Testis (tissue), 3 donors: ENCODE measurements around the gene ANP32B. TPM values are rescaled to one million over a fixed set of nuclear protein-coding genes. Genes with fewer than 3 reads are reported as not detected.

Experiments
- DNase-seq: peaks from one replicate; pipeline ENCODE4 v3.0.0-alpha.2; 2019
- H3K27ac ChIP-seq, 2 donors: fragments of 200-600 bp; sonication (generic); one replicate each; pipeline ENCODE4 v1.5.1; 2019
- H3K27me3 ChIP-seq: fragments of 200-600 bp; sonication (generic); one replicate; pipeline ENCODE4 v1.5.1; 2019
- H3K36me3 ChIP-seq: fragments of 200-600 bp; sonication (generic); one replicate; pipeline ENCODE4 v1.5.1; 2017; ENCODE audit warnings: low read depth; ENCODE audit errors: missing control alignments
- H3K4me1 ChIP-seq: fragments of 200-600 bp; sonication (generic); one replicate; pipeline ENCODE4 v1.5.1; 2019
- H3K4me3 ChIP-seq, 2 donors: fragments of 200-600 bp; sonication (generic); one replicate each; pipeline ENCODE4 v1.5.1; 2017 to 2019
- H3K9me3 ChIP-seq: fragments of 200-600 bp; sonication (generic); one replicate; pipeline ENCODE4 v1.5.1; 2017
- POLR2A ChIP-seq: fragments of 450-650 bp; IDR thresholded peaks from one replicate; pipeline ENCODE4 v1.6.1; 2017; ENCODE audit warnings: antibody characterized with exemption, mild to moderate bottlenecking, moderate library complexity
- WGBS, 2 donors: methylation state at CpG; one replicate each; pipeline ENCODE4 v1.1.5; 2018; 5-methylcytosine and 5-hydroxymethylcytosine counted together
- intact Hi-C: fragments of 100-400 bp; cut with DNase I; formaldehyde crosslinking; loops from one replicate; pipeline ENCODE4 v1.15.1; 2023; ENCODE audit warnings: low total_unique reads
- polyA plus RNA-seq: library from polyadenylated mRNA; stranded (reverse); fragments of 350-450 nt; fragmentation: Illumina TruSeq; extraction: RNeasy Lipid Tissue Mini Kit (QIAGEN cat#74804); gene quantifications from one replicate; pipeline ENCODE4 v1.2.3, GENCODE V29; 2014; ENCODE audit warnings: low read depth, low replicate concordance; ENCODE audit not compliant: insufficient read depth
- total RNA-seq, 2 donors: library from RNA; depleted of rRNA; stranded (reverse); fragments of >200 nt; gene quantifications; one replicate each; pipeline ENCODE4 v1.2.3, GENCODE V29; 2016
- TF ChIP-seq, protein P1 (sequence below), 3 experiments: fragments of 450-650 bp in 2 of 3; fragments of 200-600 bp in 1 of 3; sonication (generic) in 1 of 3; IDR thresholded peaks; one replicate each; pipeline ENCODE4 v1.5.1; 2016 to 2019; ENCODE audit warnings: antibody characterized with exemption in 3 of 3, mild to moderate bottlenecking in 2 of 3, moderate library complexity in 1 of 3

Gene ANP32B
- total and polyA plus RNA-seq, 3 donors from 2014 or later: 33.8 to 89.6 (median 54.3) TPM

DNA sequence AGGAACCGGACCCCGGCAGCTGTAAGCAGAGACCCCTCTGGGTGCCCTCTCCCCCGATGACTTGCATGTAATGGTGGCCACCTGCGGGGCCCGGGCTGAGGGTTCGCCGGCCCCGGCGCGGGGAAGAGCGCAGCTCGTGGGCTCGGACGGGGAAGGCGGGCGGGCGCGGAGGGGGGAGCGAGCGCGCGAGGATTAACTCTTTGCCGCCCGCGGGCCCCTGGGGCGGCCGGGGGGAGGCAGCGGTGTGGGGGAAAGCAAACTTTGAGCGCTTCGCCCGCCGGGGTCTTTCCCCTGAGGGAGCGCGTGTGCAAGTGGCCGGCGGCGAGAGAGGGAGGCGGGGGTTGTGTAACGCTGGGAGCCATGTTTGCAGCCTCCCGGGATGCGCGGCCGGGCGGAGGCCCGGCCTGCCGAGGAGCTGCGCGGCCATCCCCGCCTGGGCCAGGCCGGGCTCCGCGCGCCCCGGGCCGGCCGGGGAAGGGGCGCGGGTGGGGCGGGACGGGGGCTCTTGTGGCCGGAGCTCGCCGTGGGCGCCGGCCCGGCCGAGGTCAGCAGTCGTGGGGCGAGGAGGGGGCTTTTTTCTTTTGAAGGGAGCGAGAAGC lies 547 bp downstream of the ANP32B start:
- TF ChIP-seq POLR2A: no peak
- TF ChIP-seq, protein P1, sequence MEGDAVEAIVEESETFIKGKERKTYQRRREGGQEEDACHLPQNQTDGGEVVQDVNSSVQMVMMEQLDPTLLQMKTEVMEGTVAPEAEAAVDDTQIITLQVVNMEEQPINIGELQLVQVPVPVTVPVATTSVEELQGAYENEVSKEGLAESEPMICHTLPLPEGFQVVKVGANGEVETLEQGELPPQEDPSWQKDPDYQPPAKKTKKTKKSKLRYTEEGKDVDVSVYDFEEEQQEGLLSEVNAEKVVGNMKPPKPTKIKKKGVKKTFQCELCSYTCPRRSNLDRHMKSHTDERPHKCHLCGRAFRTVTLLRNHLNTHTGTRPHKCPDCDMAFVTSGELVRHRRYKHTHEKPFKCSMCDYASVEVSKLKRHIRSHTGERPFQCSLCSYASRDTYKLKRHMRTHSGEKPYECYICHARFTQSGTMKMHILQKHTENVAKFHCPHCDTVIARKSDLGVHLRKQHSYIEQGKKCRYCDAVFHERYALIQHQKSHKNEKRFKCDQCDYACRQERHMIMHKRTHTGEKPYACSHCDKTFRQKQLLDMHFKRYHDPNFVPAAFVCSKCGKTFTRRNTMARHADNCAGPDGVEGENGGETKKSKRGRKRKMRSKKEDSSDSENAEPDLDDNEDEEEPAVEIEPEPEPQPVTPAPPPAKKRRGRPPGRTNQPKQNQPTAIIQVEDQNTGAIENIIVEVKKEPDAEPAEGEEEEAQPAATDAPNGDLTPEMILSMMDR (IDR thresholded peaks at IDR 0.05): no peak

DNA sequence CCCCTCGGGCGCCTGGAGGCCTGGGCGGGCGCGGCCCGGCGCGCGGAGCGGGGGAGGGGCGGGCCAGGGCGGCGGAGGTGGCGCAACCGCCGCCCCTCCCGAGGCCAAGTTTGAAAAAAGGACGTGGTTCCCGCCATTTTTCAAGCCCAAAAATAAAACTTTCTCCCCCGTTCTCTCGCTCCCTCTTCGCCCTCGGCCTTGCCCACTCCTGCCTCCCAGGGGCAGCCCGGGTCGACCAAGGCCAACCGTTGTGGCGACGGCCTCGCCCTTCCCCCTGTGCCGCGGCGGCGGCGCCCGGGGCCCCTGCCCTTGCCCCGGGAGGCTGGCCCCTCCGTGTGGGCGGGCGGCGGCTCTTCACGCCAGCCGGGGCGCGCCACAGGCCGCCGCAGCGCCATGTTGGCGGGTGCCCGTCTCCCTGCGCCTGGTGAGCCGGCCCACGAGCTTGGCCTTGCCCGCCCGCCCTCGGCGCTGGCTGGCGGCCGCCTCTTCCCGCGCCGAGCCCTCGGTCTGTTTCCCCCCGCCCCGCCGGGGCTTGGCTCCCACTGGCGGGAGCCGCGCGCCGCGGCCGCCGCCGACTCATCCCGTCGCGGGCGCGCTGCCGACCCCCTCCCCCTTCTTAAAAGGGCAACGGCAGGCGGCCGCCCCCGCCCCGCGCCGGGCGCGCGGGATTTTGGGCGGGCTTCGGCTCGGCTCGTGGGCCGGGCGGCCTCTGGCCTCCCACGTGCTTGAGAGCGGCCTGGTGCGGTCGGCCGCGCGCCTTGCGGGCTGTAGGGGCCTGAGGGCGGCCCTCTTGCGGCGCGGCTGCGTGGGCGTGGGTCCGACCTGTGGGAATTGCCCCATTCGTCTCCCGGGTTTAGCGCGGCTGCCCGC lies 1.3 kb downstream of the ANP32B start:
- TF ChIP-seq, protein P1 (IDR thresholded peaks at IDR 0.05): no peak
- TF ChIP-seq POLR2A: no peak
- Histone ChIP-seq H3K4me3 (peak overlapping the region; percentile 99), H3K36me3 (no peaks in the 10 kb centered on the region), H3K27me3 (no peaks in the 10 kb centered on the region), H3K9me3 (no peaks in the 10 kb centered on the region), H3K4me1 (peaks cover 15% of the 10 kb centered on the region), H3K27ac (peak overlapping the region; percentile 97 to 99)
- DNase-seq: peak; percentile 76
- intact Hi-C loops: no loop called here
- 0 to 1% methylated on average over 22 to 84 of the region's 116 CpGs for WGBS, 2 donors

More for the DNA sequence above, 547 bp downstream of the ANP32B start:
- Histone ChIP-seq H3K27ac (peak overlapping the region; percentile 97 to 99), H3K27me3 (no peaks in the 10 kb centered on the region), H3K4me1 (peaks cover 15% of the 10 kb centered on the region), H3K36me3 (no peaks in the 10 kb centered on the region), H3K9me3 (no peaks in the 10 kb centered on the region), H3K4me3 (peak overlapping the region; percentile 99)
- WGBS, 2 donors: 0 to 1% methylated on average over 15 to 36 of the region's 70 CpGs
- intact Hi-C loops: no loop called here
- DNase-seq: peak; percentile 71

DNA sequence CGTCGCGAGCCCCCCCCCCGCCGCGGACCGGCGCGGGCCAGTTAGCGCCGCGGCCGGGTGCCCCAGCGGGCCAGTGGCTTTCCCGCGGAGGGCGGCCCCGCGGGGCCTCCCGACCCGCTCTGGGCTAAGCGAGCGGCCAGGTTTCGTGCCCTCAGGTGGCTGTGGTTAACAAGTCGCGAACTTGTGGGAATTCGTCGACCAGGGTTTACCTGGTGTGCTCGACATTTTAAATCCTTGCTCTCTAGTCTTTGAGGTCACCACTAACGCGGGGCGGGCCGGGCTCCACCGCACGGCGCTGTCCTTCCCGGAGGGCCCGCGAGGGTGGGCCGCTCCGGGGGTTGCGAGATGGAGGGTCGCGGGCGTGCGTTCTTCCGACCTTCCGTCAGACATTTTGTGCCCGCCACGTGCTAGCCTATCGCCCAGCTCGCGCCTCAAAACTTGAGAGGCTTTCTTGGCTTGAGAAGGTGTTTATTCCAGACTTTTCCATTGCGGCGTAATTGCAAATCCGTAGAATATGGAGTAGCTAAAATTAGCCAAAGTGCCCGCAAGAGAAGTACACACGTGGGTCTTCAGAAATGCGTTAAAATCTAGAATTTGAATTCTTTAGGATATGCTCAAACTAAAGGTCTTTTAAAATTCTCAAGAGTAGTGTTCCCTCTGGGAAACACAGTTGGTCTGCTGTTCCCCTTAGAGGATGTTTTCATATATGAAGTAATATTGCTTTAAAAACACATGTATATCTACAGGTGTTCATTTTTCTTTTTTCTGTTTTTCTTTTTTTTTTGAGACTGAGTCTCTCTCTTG lies 2.1 kb downstream of the ANP32B start:
- TF ChIP-seq, protein P1 (IDR thresholded peaks at IDR 0.05): no peak
- no peak for TF ChIP-seq POLR2A
- no peaks in the 10 kb centered on the region for H3K9me3 ChIP-seq
- H3K4me1 ChIP-seq: peaks cover 14% of the 10 kb centered on the region
- intact Hi-C loops: no loop called here
- 22 to 27% methylated on average over 22 to 40 of the region's 59 CpGs for WGBS, 2 donors
- DNase-seq: peak; percentile 43
- H3K27ac ChIP-seq: peak overlapping the region; percentile 97 to 99
- no peaks in the 10 kb centered on the region for H3K36me3 ChIP-seq
- H3K4me3 ChIP-seq: peak overlapping the region; percentile 99
- H3K27me3 ChIP-seq: no peaks in the 10 kb centered on the region

DNA sequence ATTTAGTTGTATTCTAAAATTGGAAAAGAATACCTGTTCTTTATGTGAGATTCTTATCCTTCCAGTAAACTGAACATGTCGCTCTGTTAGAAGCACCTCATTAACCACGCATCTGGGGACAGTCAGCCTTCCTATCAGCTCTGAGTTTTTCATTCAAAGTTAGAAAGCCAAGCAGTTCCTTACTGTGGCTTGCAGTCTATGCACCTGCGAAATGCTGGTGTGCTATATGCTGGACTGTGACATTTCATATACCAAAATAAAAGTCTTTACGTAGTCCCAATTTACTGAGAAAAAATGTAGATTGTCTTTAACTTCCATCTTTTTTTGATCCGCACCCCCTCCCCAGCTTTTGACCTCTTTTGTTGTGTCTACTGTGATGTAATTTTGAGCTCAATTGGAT lies 4.3 kb downstream of the ANP32B start:
- intact Hi-C loops: no loop called here
- WGBS, 2 donors: 73% methylated on average over 5 of the region's 5 CpGs
- Histone ChIP-seq H3K4me1 (no peaks in the 10 kb centered on the region), H3K9me3 (no peaks in the 10 kb centered on the region), H3K27ac (no peak overlapping the region), H3K36me3 (no peaks in the 10 kb centered on the region), H3K27me3 (no peaks in the 10 kb centered on the region), H3K4me3 (no peak overlapping the region)
- DNase-seq: no peak
- TF ChIP-seq POLR2A: no peak
- TF ChIP-seq, protein P1 (IDR thresholded peaks at IDR 0.05): no peak
